K562 (cell line): ENCODE data around the gene MRLN. TPM values are rescaled to one million over a fixed set of nuclear protein-coding genes. Genes with fewer than 3 reads are reported as not detected.

Experiments
- ATAC-seq: fragments of 200-7000 bp; cut with Tn5 transposase; 3 replicates; pipeline ENCODE4 v1.9.1; 2020; ENCODE audit warnings: moderate library complexity
- BruUV-seq: library from RNA; stranded (reverse); fragments of 400-500 nt; replicated peaks from 2 replicates; lab custom pipeline; 2021; lab: Mats Ljungman, UMichigan
- CTCF ChIA-PET: fragments of 300-600 bp; formaldehyde crosslinking; extraction: SDS; loops from one replicate; lab custom pipeline; 2021; ENCODE audit warnings: low intra/inter-chr PET ratio; lab: Yijun Ruan, JAX
- POLR2A ChIA-PET: fragments of 300-600, 350-650 bp; sonication (Branson Sonifier 250); formaldehyde crosslinking; extraction: SDS; loops from one replicate; lab custom pipeline; 2021; ENCODE audit warnings: antibody characterized with exemption, inconsistent platforms; lab: Yijun Ruan, JAX
- DNase-seq, 4 experiments: peaks; one replicate each; pipeline versions ENCODE4 v3.0.0 to v3.0.0-alpha.2; 2011 to 2018; ENCODE audit warnings: low spot score in 3 of 4, mixed read lengths in 3 of 4; ENCODE audit errors: extremely low read depth in 1 of 4
- FAIRE-seq: peaks from 2 replicates; lab custom pipeline; 2011; peaks lifted over from hg19 to GRCh38; lab: Jason Lieb, UNC
- H2AFZ ChIP-seq: 2 replicates; pipeline ENCODE4 v1.6.0; 2011; ENCODE audit warnings: low read depth, low read length, control low read depth, inconsistent platforms
- H3K27ac ChIP-seq: fragments of 200-600 bp; 3 replicates; pipeline ENCODE4 v1.8.0; 2011; ENCODE audit warnings: low read depth, mild to moderate bottlenecking, control low read depth, inconsistent platforms, low read length, moderate library complexity, mixed read lengths; ENCODE audit errors: extremely low read depth
- H3K27me3 ChIP-seq, 2 experiments: fragments of 300-600 bp in 1 of 2; 2 replicates in 1 of 2; 3 replicates in 1 of 2; pipeline versions ENCODE4 v1.6.0 to v1.8.0; 2011; ENCODE audit warnings: inconsistent platforms in 2 of 2, low read length in 2 of 2, mild to moderate bottlenecking in 1 of 2, mixed read lengths in 1 of 2, moderate library complexity in 1 of 2; ENCODE audit not compliant: control insufficient read depth in 2 of 2, insufficient read depth in 2 of 2
- H3K36me3 ChIP-seq: fragments of 300-600 bp; 3 replicates; pipeline ENCODE4 v1.8.0; 2011; ENCODE audit warnings: mild to moderate bottlenecking, low read length, inconsistent platforms; ENCODE audit not compliant: control insufficient read depth, insufficient read depth
- H3K4me1 ChIP-seq, 2 experiments: fragments of 200-600 bp in 1 of 2; replicated peaks in 1 of 2; 2 replicates in 1 of 2; 3 replicates in 1 of 2; pipeline versions ENCODE4 v1.5.1 to v1.8.0; 2011; ENCODE audit warnings: inconsistent platforms in 2 of 2, low read length in 2 of 2, mild to moderate bottlenecking in 1 of 2, mixed read lengths in 1 of 2, moderate library complexity in 1 of 2; ENCODE audit not compliant: control insufficient read depth in 2 of 2, insufficient read depth in 2 of 2
- H3K4me2 ChIP-seq: 2 replicates; pipeline ENCODE4 v1.6.1; 2011; ENCODE audit warnings: low read length, control low read depth, inconsistent platforms, mixed read lengths; ENCODE audit not compliant: insufficient read depth
- H3K4me3 ChIP-seq: fragments of 200-600 bp; sonication (generic), shearing (Covaris generic); 2 replicates; pipeline ENCODE4 v1.5.1; 2016; ENCODE audit warnings: control low read depth, inconsistent platforms
- H3K79me2 ChIP-seq: fragments of 200-600 bp; 3 replicates; pipeline ENCODE4 v1.8.0; 2011; ENCODE audit warnings: low read length, inconsistent platforms; ENCODE audit not compliant: control insufficient read depth, insufficient read depth
- H3K9ac ChIP-seq, 2 experiments: 2 replicates each; pipeline versions ENCODE4 v1.6.0 to v1.6.1; 2011; ENCODE audit warnings: low read depth in 2 of 2, low read length in 2 of 2, control low read depth in 1 of 2, inconsistent platforms in 1 of 2, mild to moderate bottlenecking in 1 of 2, mixed read lengths in 1 of 2; ENCODE audit not compliant: insufficient read depth in 1 of 2
- H3K9me1 ChIP-seq: one replicate; pipeline ENCODE4 v1.6.0; 2011; ENCODE audit warnings: inconsistent platforms, mild to moderate bottlenecking, low read length, moderate library complexity; ENCODE audit not compliant: control insufficient read depth, insufficient read depth
- H3K9me3 ChIP-seq: replicated peaks from 2 replicates; pipeline ENCODE4 v1.5.1; 2011; ENCODE audit warnings: low read depth, low read length, inconsistent platforms; ENCODE audit not compliant: control insufficient read depth, insufficient read depth
- H4K20me1 ChIP-seq: replicated peaks from 2 replicates; pipeline ENCODE4 v1.6.1; 2011; ENCODE audit warnings: low read length, inconsistent platforms, mixed read lengths; ENCODE audit not compliant: control insufficient read depth, insufficient read depth
- GABPA ChIP-seq: fragments of 200-800 bp; sonication (Bioruptor generic); conservative IDR thresholded peaks from 2 replicates; pipeline ENCODE4 v1.6.1; 2016; ENCODE audit warnings: low read depth, missing genetic modification characterization, missing compliant biosample characterization
- KAT2B ChIP-seq: IDR thresholded peaks from one replicate; pipeline ENCODE4 v1.6.1; 2012; ENCODE audit warnings: low read depth, mild to moderate bottlenecking, control low read depth, inconsistent platforms, low read length, moderate library complexity
- ZNF324 ChIP-seq: fragments of 250-450 bp; sonication (Bioruptor Pico); IDR thresholded peaks from 2 replicates; pipeline ENCODE4 v1.4.0; 2020; ENCODE audit warnings: mild to moderate bottlenecking
- WGBS: fragments of 100-300 bp; shearing (Covaris generic); methylation state at CpG from one replicate; pipeline ENCODE4 v1.1.6; 2016; ENCODE audit warnings: low coverage, mixed read lengths; ENCODE audit not compliant: insufficient coverage; ENCODE audit errors: missing lambda C conversion rate; 5-methylcytosine and 5-hydroxymethylcytosine counted together
- in situ Hi-C: fragments of 300-500 bp; cut with MboI; formaldehyde crosslinking; loops from 4 replicates; pipeline ENCODE4 v1.15.0; 2018; ENCODE audit warnings: inconsistent platforms, mixed read lengths
- intact Hi-C: fragments of 100-400 bp; cut with micrococcal nuclease; formaldehyde crosslinking; loops from 2 replicates; pipeline ENCODE4 v1.14.2; 2022
- polyA plus RNA-seq, 8 experiments: library from polyadenylated mRNA; depleted of rRNA in 4 of 8; stranded (reverse) in 5 of 8; unstranded in 3 of 8; fragments of >200 nt; fragmentation: Nextera tagmentation in 2 of 8; fragmentation: Illumina TruSeq in 1 of 8; extraction: Ambion mirVana in 2 of 8; extraction: Trizol in 1 of 8; gene quantifications; 2 replicates each; pipeline versions ENCODE4 v1.2.1 to v1.2.3, GENCODE V29; 2011 to 2014; ENCODE audit warnings: inconsistent platforms in 1 of 8, missing spikeins in 1 of 8
- total RNA-seq, 7 experiments: library from RNA; depleted of rRNA in 6 of 7; stranded (reverse); fragments of >200 nt in 6 of 7; fragmentation: Illumina TruSeq in 2 of 7; extraction: Trizol in 2 of 7; gene quantifications; 2 replicates each; pipeline versions ENCODE4 v1.2.1 to v1.2.3, GENCODE V29; 2011 to 2021; ENCODE audit warnings: low replicate concordance in 1 of 7
- TF ChIP-seq, protein P1 (sequence below): sonication (generic); formaldehyde crosslinking; IDR thresholded peaks from 2 replicates; pipeline ENCODE4 v1.4.0; 2020; ENCODE audit warnings: mild to moderate bottlenecking, missing genetic modification reagents

The MRLN gene
- total and polyA plus RNA-seq, 9 of the 15 experiments (the other 6 are each of a cell fraction or from before 2014, with no cell fraction given), result 0.07 to 0.13 TPM; not detected in 7

DNA sequence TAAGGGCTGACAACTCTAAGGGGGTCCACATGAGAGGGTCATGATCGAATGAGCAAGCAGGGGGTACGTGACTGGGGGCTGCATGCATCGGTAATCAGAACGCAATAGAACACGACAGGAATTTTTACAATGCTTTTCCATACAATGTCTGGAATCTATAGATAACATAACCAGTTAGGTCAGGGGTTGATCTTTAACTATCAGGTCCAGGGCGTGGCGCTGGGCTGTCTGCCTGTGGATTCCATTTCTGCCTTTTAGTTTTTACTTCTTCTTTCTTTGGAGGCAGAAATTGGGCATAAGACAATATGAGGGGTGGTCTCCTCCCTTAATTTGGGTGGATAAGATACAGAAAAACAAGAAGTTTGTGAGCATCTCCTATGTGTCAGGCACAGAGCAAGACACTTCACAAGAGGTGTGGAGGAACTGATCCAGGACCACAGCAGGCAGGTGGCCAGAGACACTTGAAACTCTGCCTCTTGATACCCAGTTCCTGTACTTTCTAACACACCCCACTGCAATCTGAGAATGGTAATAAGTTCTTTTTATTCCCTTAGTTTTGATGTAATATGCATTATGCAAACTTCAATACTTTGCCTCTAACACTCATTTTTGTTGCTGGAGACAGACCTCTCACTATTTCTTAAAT lies 18.0 kb upstream of the MRLN start:
- 1% methylated on average over 7 of the region's 7 CpGs for WGBS
- Histone ChIP-seq H2AFZ (no peak overlapping the region), H3K9ac (no peak overlapping the region), H4K20me1 (no peaks in the 10 kb centered on the region), H3K36me3 (no peaks in the 10 kb centered on the region), H3K27me3 (no peaks in the 10 kb centered on the region), H3K27ac (no peak overlapping the region), H3K4me3 (no peak overlapping the region), H3K9me1 (no peaks in the 10 kb centered on the region), H3K4me1 (no peaks in the 10 kb centered on the region), H3K4me2 (no peak overlapping the region), H3K79me2 (no peaks in the 10 kb centered on the region), H3K9me3 (peaks cover 2% of the 10 kb centered on the region; the same call in 1 of the 2 replicates)
- no peak for DNase-seq
- intact Hi-C loops, result no loop called here
- in situ Hi-C loops, result no loop called here
- TF ChIP-seq KAT2B, result no peak
- no peak for TF ChIP-seq GABPA (tag)
- TF ChIP-seq, protein P1, sequence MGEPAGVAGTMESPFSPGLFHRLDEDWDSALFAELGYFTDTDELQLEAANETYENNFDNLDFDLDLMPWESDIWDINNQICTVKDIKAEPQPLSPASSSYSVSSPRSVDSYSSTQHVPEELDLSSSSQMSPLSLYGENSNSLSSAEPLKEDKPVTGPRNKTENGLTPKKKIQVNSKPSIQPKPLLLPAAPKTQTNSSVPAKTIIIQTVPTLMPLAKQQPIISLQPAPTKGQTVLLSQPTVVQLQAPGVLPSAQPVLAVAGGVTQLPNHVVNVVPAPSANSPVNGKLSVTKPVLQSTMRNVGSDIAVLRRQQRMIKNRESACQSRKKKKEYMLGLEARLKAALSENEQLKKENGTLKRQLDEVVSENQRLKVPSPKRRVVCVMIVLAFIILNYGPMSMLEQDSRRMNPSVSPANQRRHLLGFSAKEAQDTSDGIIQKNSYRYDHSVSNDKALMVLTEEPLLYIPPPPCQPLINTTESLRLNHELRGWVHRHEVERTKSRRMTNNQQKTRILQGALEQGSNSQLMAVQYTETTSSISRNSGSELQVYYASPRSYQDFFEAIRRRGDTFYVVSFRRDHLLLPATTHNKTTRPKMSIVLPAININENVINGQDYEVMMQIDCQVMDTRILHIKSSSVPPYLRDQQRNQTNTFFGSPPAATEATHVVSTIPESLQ (CRISPR knock-in tag), result no peak
- TF ChIP-seq ZNF324 (CRISPR knock-in tag), result no peak
- ChIA-PET POLR2A (interaction anchor here (0.7 kb wide), 1 partner anchor 135 kb away, joined by 3 read pairs; the partner anchor contains the start of gene CCDC6), CTCF (no interaction called here)
- ATAC-seq, result no peak
- no peak for FAIRE-seq
- no TSS peak for BruUV-seq
